Activated CD4-positive, alpha-beta T cell treated with anti-CD3 and anti-CD28 coated beads, Interleukin-2, amount 50 U/mL, for 48 hours (primary cell): ENCODE data around the gene NOL3.
A peak's percentile ranks its signal among the peaks of the same experiment; 100 is the strongest.

ENCODE experiments used
- DNase-seq, 2 experiments: peaks; one replicate each; pipeline ENCODE4 v3.0.0-alpha.2; 2020

The NOL3 gene

DNA sequence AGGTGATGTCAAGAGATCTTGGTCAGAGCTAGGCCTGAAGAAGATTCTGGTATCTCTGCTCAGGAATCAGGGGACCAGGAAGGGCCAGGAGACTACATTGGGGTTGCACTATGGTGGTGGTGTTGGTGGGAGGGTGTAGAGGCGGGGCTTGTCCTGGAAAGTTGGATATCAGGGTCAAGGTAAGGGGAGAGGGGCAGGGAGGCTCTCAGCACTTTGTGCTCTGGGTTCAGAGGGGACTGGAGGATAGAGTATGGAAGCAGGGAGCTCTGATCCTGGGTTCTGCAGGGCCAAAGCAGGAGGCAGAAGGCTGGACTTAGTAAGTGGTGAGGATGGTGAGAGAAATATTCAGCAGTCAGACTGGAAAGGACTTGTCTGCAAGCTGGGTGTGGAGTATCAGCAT, 3.0 kb downstream of the NOL3 start:
- peak in 1 of 2 experiments; percentile 10 for DNase-seq

DNA sequence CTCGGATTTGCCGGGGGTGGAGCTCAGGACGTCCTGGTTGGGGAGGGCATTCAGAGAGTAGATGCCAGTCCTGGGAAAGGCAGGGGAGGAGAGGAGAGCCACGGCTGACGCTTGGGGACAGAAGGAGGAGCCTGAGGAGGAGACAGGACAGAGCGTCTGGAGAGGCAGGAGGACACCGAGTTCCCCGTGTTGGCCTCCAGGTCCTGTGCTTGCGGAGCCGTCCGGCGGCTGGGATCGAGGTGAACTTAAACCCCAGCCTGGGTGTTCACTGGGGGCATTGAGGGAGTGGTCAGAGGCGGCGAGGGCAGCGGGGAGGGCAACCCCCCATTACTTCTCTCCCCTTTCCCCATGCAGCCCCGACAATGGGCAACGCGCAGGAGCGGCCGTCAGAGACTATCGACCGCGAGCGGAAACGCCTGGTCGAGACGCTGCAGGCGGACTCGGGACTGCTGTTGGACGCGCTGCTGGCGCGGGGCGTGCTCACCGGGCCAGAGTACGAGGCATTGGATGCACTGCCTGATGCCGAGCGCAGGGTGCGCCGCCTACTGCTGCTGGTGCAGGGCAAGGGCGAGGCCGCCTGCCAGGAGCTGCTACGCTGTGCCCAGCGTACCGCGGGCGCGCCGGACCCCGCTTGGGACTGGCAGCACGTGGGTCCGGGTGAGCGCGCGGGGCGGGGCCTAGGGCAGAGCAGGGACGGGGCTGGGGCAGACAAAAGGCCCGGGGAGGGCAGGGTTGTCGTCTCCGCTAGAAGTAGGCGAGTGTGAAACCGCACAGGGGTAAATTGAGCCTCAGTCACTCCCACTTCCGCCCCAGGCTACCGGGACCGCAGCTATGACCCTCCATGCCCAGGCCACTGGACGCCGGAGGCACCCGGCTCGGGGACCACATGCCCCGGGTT, 3.7 kb downstream of the NOL3 start:
- peak; percentile 73 to 79 for DNase-seq

DNA sequence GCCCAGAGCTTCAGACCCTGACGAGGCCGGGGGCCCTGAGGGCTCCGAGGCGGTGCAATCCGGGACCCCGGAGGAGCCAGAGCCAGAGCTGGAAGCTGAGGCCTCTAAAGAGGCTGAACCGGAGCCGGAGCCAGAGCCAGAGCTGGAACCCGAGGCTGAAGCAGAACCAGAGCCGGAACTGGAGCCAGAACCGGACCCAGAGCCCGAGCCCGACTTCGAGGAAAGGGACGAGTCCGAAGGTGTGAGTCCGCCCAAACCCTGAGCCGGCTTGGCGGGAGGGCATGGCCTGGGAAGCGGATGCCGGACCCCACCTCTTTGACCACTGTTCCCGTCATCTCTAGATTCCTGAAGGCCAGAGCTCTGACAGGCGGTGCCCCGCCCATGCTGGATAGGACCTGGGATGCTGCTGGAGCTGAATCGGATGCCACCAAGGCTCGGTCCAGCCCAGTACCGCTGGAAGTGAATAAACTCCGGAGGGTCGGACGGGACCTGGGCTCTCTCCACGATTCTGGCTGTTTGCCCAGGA, 4.4 kb downstream of the NOL3 start:
- DNase-seq = no peak

DNA sequence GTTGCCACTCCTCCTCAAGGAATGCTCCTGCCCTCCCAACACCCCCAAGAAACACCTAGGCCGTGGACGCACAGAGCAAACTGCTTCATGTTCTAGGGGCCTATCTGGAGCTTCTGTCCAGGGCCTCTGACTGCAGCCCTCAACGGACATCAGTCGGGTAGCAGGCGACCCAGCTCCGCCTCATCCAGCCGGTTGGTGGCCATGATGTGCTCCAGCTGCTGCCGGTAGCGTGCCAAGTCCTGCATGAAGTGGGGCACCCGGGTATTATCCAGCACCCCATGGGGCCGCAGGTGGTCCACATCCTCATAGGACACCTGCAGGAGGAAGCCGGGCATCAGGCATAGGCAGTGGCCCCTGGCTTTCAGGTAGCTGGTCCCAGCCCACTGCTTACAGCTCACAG, 6.3 kb downstream of the NOL3 start:
- DNase-seq = no peak

DNA sequence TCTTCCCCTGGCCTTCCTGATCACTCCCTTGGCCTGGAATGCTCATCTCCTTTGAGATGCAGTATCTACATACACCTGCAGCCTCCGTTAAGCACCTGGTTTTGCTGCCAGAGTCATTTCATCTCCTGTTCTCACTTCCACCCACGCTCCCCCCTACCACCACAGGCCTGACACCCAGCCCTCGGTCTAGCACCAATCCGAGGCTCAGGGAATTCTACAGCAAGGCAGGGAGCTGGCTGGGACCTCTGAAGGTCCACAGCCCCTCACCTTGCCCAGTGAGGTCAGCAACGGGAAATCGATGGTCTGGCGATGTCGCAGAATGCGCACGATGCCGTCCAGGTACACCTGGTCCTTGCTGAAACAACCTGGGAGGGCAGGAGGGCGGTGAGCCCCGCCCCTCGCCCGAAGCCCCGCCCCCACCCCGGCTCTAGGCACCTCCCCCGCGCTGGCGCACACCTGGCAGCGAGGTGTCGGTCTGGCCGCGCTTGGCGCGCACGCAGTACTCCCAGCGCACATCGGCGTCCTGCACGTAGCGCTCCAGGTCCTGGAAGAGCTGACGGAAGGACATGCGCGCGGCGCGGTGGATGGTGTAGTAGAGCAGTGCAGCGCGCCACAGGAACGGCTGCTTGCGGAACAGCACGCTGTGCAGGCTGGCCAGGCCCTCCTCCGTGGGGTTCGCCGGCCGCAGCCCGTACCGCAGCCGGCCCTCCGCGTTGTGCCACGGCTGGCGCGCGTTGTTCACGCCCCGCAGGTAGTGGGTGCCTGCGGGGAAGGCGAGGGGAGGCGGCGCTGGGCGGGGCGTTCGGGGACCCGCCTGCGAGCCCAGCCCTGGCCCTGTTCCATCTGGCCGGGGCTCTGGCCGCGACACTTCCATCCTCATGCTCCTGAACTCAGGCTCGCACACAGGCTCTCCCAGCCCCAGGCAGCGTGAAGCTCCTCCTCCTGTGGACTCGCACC, 7.7 kb downstream of the NOL3 start:
- DNase-seq = peak; percentile 60 to 64

DNA sequence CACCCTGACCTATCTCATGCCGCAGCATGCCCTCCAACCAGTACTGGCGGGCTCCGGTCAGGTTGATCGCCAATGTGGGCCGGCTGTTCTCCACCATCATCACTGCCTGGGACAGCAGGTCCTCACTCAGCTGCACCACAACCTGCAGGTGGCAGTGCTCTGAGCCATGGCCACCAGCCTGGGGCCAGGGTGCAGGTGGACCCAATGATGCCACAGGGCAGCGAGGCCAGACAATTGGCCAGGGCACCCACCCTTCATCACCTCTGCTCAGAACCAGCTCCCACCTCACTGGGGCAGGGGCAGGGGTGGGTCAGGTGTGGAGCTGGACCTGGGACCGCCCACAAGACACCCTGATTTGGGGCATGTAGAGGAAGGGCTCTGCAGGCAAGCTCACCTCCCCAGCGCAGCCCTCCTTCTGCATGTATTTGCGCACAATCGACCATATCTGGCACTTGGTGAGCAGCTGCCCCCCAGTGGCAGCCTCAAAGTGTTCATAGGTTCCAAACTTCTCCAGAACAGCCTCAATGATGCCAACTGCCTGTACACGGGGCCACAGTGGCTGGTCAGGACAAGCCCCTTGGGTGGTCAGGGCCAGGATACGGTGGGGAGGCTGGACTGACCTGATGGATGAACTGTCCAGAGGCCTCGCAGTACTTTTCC, 9.2 kb downstream of the NOL3 start:
- no peak for DNase-seq

DNA sequence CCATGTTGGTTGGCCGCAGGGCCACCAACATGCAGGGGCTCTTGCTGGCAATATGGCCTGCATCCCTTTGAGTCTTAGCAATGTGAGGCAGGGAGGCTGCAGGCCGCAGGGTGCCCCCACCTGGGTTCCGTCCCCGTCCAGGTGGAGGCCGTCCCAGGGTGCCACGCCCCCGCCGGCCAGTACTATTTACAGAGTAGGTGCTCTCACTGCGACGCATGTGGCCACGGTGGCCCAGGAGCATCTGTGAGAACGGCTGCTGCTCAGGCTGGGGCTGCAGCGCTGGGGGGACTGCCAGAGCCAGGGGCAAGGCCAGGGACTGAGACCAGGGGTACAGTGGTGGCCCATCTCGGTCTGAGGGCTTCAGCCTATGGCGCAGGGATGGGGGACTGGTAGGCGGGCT, 9.8 kb downstream of the NOL3 start:
- DNase-seq = no peak

DNA sequence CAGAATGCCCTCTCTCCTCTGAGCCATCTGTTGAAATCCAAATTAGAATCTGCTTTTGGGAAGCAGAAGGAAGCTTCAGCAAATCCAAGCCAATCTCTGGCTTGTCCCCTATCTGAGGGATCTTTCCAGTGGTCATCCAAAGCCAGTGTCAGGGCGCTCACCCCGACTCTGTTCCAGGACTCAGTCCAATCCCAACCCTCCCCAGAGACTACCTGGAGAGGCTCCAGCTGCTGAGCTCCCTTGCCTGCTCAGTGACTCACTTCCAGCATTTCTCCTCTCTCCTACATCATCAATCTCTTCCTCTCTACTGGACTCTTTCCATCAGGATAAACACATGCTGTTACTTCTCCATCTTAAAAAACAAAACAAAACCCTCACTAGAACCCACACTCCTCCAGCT, 11.0 kb downstream of the NOL3 start:
- no peak for DNase-seq

DNA sequence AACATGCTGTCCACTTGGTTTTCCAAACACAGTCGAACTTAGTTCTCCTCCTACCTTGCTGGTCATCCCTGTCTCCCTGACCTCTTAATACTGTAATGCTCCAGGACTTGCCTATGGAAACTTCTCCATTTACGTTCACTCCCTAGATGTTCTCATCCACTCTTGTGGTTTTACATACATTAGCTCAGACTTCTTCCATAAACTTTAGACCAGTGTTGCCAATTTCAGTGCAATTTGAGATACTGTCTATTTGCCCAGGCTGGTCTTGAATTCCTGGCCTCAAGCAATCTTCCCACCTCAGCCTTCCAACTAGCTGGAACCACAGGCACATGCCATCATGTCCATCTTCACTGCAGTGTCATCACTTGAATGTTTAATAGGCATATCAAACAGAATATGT, 11.9 kb downstream of the NOL3 start:
- no peak for DNase-seq

DNA sequence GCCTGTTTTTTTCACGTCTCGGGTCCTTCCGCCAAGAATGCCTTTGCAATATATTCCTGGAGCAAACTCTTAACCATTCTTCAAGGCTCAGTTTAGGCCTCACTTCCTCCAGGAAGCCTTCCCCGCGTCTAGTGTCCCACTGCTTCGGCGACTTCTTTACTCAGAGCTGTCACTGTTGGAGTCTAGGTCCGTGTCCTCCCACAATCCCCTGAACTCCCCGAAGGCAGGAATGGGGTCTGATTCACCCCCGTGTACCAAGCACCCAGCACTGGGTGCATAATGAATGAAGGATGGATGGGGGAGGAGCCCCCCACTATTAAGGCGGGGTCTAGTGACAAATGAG, 12.9 kb downstream of the NOL3 start:
- no peak for DNase-seq

DNA sequence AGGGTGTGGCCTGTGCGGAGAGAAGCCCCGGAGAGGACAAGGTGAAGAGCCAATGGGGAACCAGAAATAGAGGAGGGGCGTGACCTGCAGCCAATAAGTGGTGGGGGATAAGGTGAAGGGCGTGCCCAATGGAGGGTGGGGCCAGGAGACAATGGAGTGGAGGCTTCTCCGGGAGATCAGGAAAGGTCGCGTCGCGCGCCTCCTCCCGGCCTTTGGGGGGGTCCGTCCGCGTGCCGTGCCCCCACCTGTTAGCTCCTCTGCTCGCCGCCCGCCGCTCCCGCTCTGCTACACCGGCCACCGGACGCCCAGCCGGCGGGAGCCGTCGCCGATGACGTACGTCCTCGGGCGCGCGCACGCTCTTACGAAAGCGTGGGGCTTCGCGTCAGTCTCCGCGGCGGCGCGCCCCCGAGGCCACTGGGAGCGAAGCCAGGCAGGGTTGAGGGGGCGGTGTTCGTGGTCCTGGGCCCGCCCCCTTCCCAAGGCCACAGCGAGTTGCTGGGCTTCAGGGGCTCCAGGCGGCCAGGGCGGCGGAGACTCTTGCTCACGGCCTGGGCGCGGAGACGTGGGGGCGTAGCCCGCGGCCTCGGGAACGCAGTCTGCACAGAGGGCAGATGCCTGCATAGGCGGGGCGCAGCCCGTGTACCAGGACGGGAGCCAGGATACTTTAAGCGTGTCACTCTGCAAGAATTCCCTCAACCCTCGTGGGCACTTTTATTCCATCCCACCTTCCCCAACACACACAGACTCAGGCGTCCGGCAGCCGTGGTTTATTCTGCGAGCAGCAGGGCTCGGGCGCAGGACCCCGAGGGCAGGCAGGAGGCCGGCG, 13.5 kb downstream of the NOL3 start, which contains the start of gene MATCAP1:
TSS of gene MATCAP1 (minus strand) at position 337 of the 826 bp plus-strand sequence. CDS start 3,353 bp downstream, outside the sequence.
- DNase-seq = peak; percentile 95 to 97

DNA sequence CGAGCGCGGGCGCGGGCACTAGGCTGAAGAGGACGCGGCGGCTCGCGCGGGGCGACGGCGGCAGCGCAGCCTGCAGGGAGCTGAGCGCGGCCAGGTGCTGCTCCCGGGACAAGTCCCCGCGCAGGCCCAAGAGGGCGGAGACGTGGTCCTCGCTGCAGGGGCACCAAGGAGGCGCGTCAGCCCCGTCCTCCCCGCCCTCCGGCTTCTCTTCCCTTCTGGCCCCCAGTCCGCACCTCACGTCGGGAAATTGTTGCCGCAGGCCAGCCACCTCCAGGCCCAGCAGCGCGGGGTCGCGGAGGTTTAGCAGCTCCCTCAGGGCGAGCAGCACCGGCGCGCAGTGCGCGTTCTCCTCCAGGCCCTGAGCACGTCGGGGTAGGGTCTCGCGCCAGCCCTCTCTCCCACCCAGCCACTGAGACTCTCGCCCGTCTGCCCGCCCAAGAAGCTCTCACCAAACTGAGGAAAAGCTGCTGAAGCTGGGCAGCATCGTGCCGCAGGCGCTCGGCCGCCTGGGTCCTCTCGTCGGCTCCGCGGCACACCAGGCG, 14.2 kb downstream of the NOL3 start:
- DNase-seq = no peak

DNA sequence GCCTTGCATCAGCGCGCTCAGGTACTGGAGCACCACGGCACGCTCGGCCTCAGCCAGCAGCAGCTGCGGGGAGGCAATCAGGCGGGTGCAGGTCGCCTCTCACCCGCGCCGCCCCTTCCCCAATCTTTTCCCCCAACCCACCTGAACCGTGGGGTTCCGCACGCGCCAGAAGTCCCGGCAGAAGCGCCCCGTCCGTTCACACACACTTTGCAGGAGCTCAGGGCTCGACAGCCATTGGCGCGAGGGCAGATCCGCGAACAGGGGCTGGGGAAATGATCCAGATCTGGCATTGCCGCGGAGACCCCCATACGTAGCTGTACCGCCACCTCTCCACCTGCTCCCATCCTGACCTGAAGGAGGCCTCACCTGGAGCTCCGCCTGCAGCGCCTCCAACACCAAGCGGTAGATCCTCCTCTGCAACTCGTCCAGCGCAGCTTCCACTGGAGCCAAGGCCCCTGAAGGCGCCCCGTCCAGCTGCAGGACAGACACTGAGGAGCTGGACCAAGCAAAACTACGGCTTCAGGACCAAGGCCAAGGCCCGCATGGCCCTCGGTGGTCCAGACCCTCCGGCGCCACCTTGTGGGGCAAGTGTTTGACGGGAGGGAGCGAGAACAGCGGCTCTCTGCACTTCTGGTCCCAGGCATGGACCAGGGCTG, 14.8 kb downstream of the NOL3 start:
- DNase-seq = peak; percentile 91 to 92

DNA sequence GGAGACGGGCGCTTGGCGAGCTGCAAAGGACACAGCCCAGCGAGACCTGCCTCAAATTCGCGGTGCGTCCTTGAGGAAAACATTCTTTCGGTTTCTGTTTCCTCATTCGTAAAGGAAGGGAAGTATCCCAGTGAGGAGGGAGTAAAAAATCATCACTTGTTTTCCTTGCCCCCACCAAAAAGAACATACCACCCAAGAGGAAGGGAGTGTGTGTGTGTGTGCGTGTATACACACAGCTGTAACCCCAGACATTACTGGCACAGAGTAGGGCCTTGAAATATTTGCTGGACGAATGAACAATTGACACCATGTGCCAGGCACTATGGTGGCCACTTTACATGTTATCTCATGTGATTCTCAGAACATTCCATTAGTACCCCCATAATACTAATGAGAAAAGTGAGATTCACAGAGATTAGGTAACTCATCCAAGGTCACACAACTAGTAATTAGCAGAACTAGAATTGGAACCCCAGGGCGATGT, 15.4 kb downstream of the NOL3 start:
- no peak for DNase-seq

DNA sequence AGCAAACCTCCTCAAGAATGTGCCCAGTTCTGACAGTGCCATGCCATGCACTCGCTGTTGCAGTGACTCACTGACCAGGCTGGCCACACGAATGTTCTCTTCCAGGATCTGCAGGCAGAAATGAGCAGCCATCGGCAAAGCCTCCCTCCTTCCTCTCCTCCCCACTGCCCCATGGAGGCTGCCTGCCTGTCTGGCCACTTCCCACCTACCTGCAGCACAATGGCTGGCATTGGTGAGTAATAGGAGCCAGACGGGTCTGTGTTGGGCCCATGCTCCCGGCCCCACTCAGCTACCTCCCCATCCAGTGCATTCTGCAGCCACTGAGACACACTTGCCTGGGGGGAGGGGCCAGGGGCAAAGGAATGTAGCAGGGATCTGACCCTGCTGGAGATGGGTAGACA, 16.2 kb downstream of the NOL3 start:
- no peak for DNase-seq

DNA sequence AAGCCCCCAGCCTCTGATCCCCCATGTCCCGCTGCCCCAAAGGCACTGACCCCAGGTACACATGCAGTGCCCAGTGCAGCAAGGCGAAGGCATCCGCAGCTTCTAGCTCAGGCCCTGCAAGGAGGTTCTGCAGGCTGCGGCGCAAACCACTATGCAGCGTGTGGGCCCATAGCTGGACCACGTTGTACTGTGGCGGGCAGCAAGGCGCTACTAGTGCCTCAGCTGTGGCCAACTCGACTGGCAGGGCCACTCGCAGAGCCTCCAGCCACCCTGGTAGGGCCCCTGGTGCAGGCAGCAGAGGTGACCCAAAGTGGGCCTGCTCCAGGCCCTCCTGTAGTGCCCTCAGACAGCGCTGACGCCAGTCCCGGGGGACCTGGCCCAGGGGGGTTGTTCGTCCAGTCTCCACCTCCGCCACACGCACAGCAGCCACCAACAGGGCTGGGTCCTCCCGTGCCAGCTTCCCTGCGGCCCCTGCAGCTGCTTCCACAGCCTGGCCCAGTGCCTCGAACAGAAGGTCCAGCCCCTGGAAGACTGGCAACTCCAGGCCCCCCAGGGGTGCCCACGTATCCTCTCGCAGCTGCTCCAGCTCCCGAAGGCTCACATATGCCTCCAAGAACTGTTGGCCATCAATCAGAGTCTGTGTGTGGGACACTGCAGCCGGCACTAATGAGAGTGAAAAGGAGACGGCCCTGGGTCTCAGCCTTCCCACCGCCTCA, 17.0 kb downstream of the NOL3 start:
- DNase-seq = no peak

DNA sequence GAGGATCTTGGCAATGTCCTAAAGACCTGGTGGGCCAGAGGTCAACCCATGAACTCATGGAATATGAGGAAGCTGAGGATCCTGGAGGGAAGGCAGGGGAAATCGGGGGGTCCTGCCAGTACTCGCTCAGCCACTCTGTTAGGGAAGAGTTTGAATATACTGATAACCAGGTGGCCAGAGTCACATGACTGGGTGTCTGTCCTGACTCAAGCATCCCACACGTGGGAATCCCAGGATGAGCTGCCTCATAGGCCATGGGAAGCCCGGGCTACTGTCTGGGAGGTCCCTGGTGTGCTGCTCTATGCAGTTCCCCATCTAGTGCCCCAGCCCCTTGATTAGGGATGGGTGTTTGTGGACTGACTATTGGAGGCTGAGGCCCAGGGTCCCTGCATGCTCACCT, 18.0 kb downstream of the NOL3 start:
- no peak for DNase-seq

DNA sequence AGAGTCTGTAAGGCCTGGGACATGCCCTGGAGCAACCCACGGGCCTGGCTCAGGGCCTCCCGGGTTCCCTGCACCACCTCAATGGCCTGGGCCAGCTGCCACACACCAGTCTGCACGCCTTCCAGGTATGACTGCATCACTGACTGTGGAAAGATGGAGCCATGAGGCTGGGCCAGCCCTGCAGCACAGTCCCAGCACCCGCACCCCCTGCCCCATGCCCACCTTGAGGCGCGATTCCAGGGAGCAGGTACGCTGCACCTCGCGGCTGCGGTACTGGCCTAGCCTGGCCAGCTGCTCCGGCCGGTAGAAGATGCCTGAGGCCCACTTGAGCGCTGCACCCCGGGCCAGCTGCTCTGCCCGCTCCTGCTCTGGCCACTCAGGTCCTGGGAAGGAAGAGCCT, 18.5 kb downstream of the NOL3 start:
- DNase-seq = no peak

DNA sequence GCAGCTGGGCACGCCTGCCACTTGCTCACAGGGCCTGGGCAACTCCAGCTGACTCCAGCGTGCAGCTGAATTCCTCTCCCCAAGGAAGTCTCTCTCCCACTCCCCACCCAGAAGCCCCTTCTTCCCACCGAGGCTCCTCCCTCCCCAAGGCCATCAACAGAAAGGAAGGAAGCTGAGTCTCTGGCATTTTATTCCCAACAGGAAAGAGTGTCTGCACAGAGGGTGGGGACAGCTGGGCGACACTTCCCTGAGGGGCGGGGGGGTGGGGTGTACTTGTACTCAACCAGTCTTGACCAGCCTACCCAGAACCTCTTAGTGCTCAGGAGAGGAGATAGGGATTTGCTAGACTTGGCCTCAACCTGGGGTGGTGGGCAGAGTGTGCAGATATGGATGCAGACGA, 19.7 kb downstream of the NOL3 start, which contains the start of gene EXOC3L1:
TSS of gene EXOC3L1 (minus strand) at position 96 of the 400 bp plus-strand sequence. CDS start 460 bp downstream, outside the sequence.
- no peak for DNase-seq
